Endothelial cell of umbilical vein (primary cell): Measurements from ENCODE around the gene FGF23. TPM values are rescaled to one million over a fixed set of nuclear protein-coding genes. Genes with fewer than 3 reads are reported as not detected.

ENCODE experiments used
- BruUV-seq: library from RNA; stranded (reverse); fragments of 400-500 nt; replicated peaks from 2 replicates; lab custom pipeline; 2021; lab: Mats Ljungman, UMichigan
- CTCF ChIA-PET: fragments of 300-600, 350-600 bp; sonication (Branson Sonifier 250); formaldehyde crosslinking; loops from one replicate; lab custom pipeline; 2021; ENCODE audit warnings: antibody characterized with exemption, inconsistent platforms; lab: Charles Lee
- POLR2A ChIA-PET: fragments of 300-600, 350-600 bp; sonication (Branson Sonifier 250); formaldehyde crosslinking; loops from one replicate; lab custom pipeline; 2021; ENCODE audit warnings: antibody characterized with exemption, inconsistent platforms; lab: Charles Lee
- DNase-seq: peaks from one replicate; pipeline ENCODE4 v3.0.0-alpha.2; 2011; ENCODE audit warnings: low read depth, low spot score
- FAIRE-seq: peaks from 2 replicates; lab custom pipeline; 2011; peaks lifted over from hg19 to GRCh38; lab: Jason Lieb, UNC
- H2AFZ ChIP-seq: 2 replicates; pipeline ENCODE4 v1.6.0; 2012; ENCODE audit warnings: low read depth, low read length, control low read depth, inconsistent platforms
- H3K27ac ChIP-seq: 2 replicates; pipeline ENCODE4 v1.5.1; 2011; ENCODE audit warnings: low read depth, mild to moderate bottlenecking, control low read depth, low read length, moderate library complexity; ENCODE audit not compliant: insufficient read depth
- H3K27me3 ChIP-seq, 2 experiments: 2 replicates each; pipeline versions ENCODE4 v1.6.0 to v1.6.1; 2011; ENCODE audit warnings: low read length in 2 of 2, mixed read lengths in 1 of 2; ENCODE audit not compliant: control insufficient read depth in 2 of 2, insufficient read depth in 2 of 2
- H3K36me3 ChIP-seq, 2 experiments: 2 replicates in 1 of 2; 3 replicates in 1 of 2; pipeline ENCODE4 v1.5.1; 2011; ENCODE audit warnings: low read length in 2 of 2, mild to moderate bottlenecking in 1 of 2, moderate library complexity in 1 of 2; ENCODE audit not compliant: control insufficient read depth in 2 of 2, insufficient read depth in 2 of 2; ENCODE audit errors: extremely low read depth in 1 of 2
- H3K4me1 ChIP-seq: 3 replicates; pipeline ENCODE4 v1.5.1; 2011; ENCODE audit warnings: mild to moderate bottlenecking, low read length; ENCODE audit not compliant: control insufficient read depth, insufficient read depth; ENCODE audit errors: extremely low read depth
- H3K4me2 ChIP-seq: 2 replicates; pipeline ENCODE4 v1.6.1; 2011; ENCODE audit warnings: low read length, control low read depth, mixed read lengths; ENCODE audit not compliant: insufficient read depth
- H3K4me3 ChIP-seq, 3 experiments: fragments of 200-600 bp in 1 of 3; sonication (generic), shearing (Covaris generic) in 1 of 3; replicated peaks in 1 of 3; 2 replicates each; pipeline ENCODE4 v1.5.1; 2011 to 2016; ENCODE audit warnings: control low read depth in 3 of 3, low read length in 3 of 3, mild to moderate bottlenecking in 2 of 3, inconsistent platforms in 1 of 3, low read depth in 1 of 3, moderate library complexity in 1 of 3; ENCODE audit not compliant: insufficient read depth in 1 of 3
- H3K79me2 ChIP-seq: 2 replicates; pipeline ENCODE4 v1.6.0; 2012; ENCODE audit warnings: low read length, inconsistent platforms; ENCODE audit not compliant: control insufficient read depth, insufficient read depth
- H3K9ac ChIP-seq: replicated peaks from 2 replicates; pipeline ENCODE3; 2011; ENCODE audit warnings: low read length, control low read depth; ENCODE audit not compliant: insufficient read depth; ENCODE audit errors: extremely low read depth
- H3K9me1 ChIP-seq: replicated peaks from 3 replicates; pipeline ENCODE4 v1.6.0; 2011; ENCODE audit warnings: mild to moderate bottlenecking, low read length; ENCODE audit not compliant: control insufficient read depth, insufficient read depth; ENCODE audit errors: extremely low read depth
- H3K9me3 ChIP-seq: replicated peaks from 2 replicates; pipeline ENCODE4 v1.5.1; 2012; ENCODE audit warnings: low read length, inconsistent platforms; ENCODE audit not compliant: control insufficient read depth, insufficient read depth
- H4K20me1 ChIP-seq: replicated peaks from 2 replicates; pipeline ENCODE3; 2011; ENCODE audit warnings: mild to moderate bottlenecking, low read length; ENCODE audit not compliant: control insufficient read depth, insufficient read depth; ENCODE audit errors: extremely low read depth
- CTCF ChIP-seq, 2 donors: IDR thresholded peaks; 1 replicate in 1 of 2; 2 replicates in 1 of 2; pipeline ENCODE4 v1.5.1; 2011; ENCODE audit warnings: low read length in 2 of 2, mild to moderate bottlenecking in 2 of 2, moderate library complexity in 2 of 2, control low read depth in 1 of 2, inconsistent platforms in 1 of 2, low read depth in 1 of 2; ENCODE audit not compliant: insufficient read depth in 1 of 2; ENCODE audit errors: extremely low read depth in 1 of 2
- EZH2 ChIP-seq: IDR thresholded peaks from 2 replicates; pipeline ENCODE4 v1.6.1; 2012; ENCODE audit warnings: borderline replicate concordance, low read depth, mild to moderate bottlenecking, moderate library complexity, low read length, inconsistent platforms; ENCODE audit not compliant: severe bottlenecking
- FOS ChIP-seq: IDR thresholded peaks from 2 replicates; pipeline ENCODE4 v1.6.1; 2011; ENCODE audit warnings: mild to moderate bottlenecking, low read length, moderate library complexity, borderline replicate concordance; ENCODE audit not compliant: insufficient read depth
- GATA2 ChIP-seq: IDR thresholded peaks from 2 replicates; pipeline ENCODE4 v1.7.0; 2011; ENCODE audit warnings: low read depth, mild to moderate bottlenecking, moderate library complexity, mixed read lengths, low read length; ENCODE audit not compliant: insufficient read length, insufficient read depth
- JUN ChIP-seq: IDR thresholded peaks from 2 replicates; pipeline ENCODE4 v1.6.1; 2011; ENCODE audit warnings: borderline replicate concordance, low read depth; ENCODE audit not compliant: insufficient read length, insufficient read depth
- MAX ChIP-seq: IDR thresholded peaks from 2 replicates; pipeline ENCODE4 v1.6.1; 2011; ENCODE audit not compliant: insufficient read depth, insufficient read length
- MYC ChIP-seq: IDR thresholded peaks from one replicate; pipeline ENCODE4 v1.6.1; 2011; ENCODE audit warnings: mild to moderate bottlenecking, low read depth, low read length
- POLR2A ChIP-seq: IDR thresholded peaks from 2 replicates; pipeline ENCODE4 v1.6.1; 2012; ENCODE audit warnings: low read depth, mild to moderate bottlenecking, control low read depth, low read length
- POLR2AphosphoS5 ChIP-seq: IDR thresholded peaks from 2 replicates; pipeline ENCODE4 v1.6.1; 2012; ENCODE audit warnings: low read depth, mild to moderate bottlenecking, control low read depth, low read length, moderate library complexity; ENCODE audit not compliant: insufficient read depth
- dilution Hi-C: fragments of 300-500 bp; cut with MboI; formaldehyde crosslinking; loops from one replicate; pipeline ENCODE4 v1.15.0; 2019; ENCODE audit warnings: low sequenced_read_pairs; ENCODE audit not compliant: extremely low pct_ligation_motif_present
- intact Hi-C: fragments of 100-400 bp; cut with micrococcal nuclease; formaldehyde crosslinking; loops from one replicate; pipeline ENCODE4 v1.10.0; 2022
- polyA plus RNA-seq, 4 experiments: library from polyadenylated mRNA; depleted of rRNA in 3 of 4; stranded (reverse) in 3 of 4; unstranded in 1 of 4; fragments of >200 nt; gene quantifications; 2 replicates each; pipeline versions ENCODE4 v1.2.1 to v1.2.3, GENCODE V29; 2011 to 2012; ENCODE audit warnings: missing spikeins in 1 of 4
- total RNA-seq: library from RNA; stranded (reverse); gene quantifications from 2 replicates; pipeline ENCODE4 v1.2.3, GENCODE V29; 2021

The FGF23 gene
- total and polyA plus RNA-seq, 2 donors (not counting 3 experiments of a cell fraction or from before 2014, with no cell fraction given), result not detected

GRCh38 chr12:4370265-4370664 lies 9.2 kb downstream of the FGF23 start:
- no TSS peak for BruUV-seq
- ChIA-PET POLR2A (no interaction called here), CTCF (no interaction called here)
- no peaks in the 10 kb centered on the region for H3K36me3 ChIP-seq
- H3K4me2 ChIP-seq, result no peak overlapping the region
- FAIRE-seq (no peak), DNase-seq (no peak)
- no peak for TF ChIP-seq GATA2
- TF ChIP-seq EZH2, result no peak
- TF ChIP-seq MYC, result no peak
- no peak for TF ChIP-seq POLR2AphosphoS5
- no peak for TF ChIP-seq POLR2A
- no peak for TF ChIP-seq MAX
- TF ChIP-seq FOS, result no peak
- no peak for TF ChIP-seq CTCF (IDR thresholded peaks at IDR 0.05; ENCODE audit: extremely low read depth in 1 of 2, insufficient read depth in 1 of 2, low read depth in 1 of 2, low read length in 2 of 2)
- no peak for TF ChIP-seq JUN
- no peaks in the 10 kb centered on the region for H3K4me1 ChIP-seq
- H3K9me3 ChIP-seq, result no peaks in the 10 kb centered on the region
- no peak overlapping the region for H2AFZ ChIP-seq
- intact Hi-C loops (no loop called here), dilution Hi-C loops (no loop called here)
- no peaks in the 10 kb centered on the region for H3K9me1 ChIP-seq
- H4K20me1 ChIP-seq, result no peaks in the 10 kb centered on the region
- H3K4me3 ChIP-seq, result no peak overlapping the region
- no peak overlapping the region for H3K27ac ChIP-seq
- peaks cover 0 to 4% of the 10 kb centered on the region in 2 experiments for H3K27me3 ChIP-seq
- no peaks in the 10 kb centered on the region for H3K79me2 ChIP-seq
- no peak overlapping the region for H3K9ac ChIP-seq
